Kidney glomerular epithelial cell (primary cell): ENCODE measurements around the gene KMT2B.
"Not testable (repeated sequence)": the region's sequence is repeated elsewhere in the genome, so short reads cannot be mapped to it uniquely, and the experiment has no call there.

Source experiments
- DNase-seq: peaks from one replicate; lab custom pipeline; 2025; lab: John Stamatoyannopoulos, UW

KMT2B gene

GRCh38 chr19:35710784-35711723, 6.7 kb upstream of the KMT2B start:
- DNase-seq = no peak

GRCh38 chr19:35712567-35713505, 5.0 kb upstream of the KMT2B start:
- DNase-seq = no peak

- no peak for DNase-seq
Measured at GRCh38 chr19:35713506-35713850, 4.3 kb upstream of the KMT2B start.

- DNase-seq = no peak
Measured at GRCh38 chr19:35713904-35714495, 3.8 kb upstream of the KMT2B start.

- DNase-seq = no peak
Measured at GRCh38 chr19:35714601-35715354, 3.0 kb upstream of the KMT2B start.

GRCh38 chr19:35715355-35715809, 2.4 kb upstream of the KMT2B start:
- DNase-seq = no peak

- DNase-seq = peak; percentile 49
Measured at GRCh38 chr19:35715981-35716800, 1.6 kb upstream of the KMT2B start.

- DNase-seq = peak; percentile 83
Measured at GRCh38 chr19:35716801-35717664, 770 bp upstream of the KMT2B start.

- peak; percentile 29 for DNase-seq
Measured at GRCh38 chr19:35718345-35719041, 690 bp downstream of the KMT2B start.

GRCh38 chr19:35719402-35720162, 1.8 kb downstream of the KMT2B start:
- no peak for DNase-seq

GRCh38 chr19:35720163-35720524, 2.3 kb downstream of the KMT2B start:
- no peak for DNase-seq

GRCh38 chr19:35720648-35721047, 2.8 kb downstream of the KMT2B start:
- DNase-seq = no peak

- no peak for DNase-seq
Measured at GRCh38 chr19:35721374-35721773, 3.6 kb downstream of the KMT2B start.

GRCh38 chr19:35722461-35722860, 4.7 kb downstream of the KMT2B start:
- no peak for DNase-seq

- DNase-seq = no peak
Measured at GRCh38 chr19:35722897-35723296, 5.1 kb downstream of the KMT2B start.

GRCh38 chr19:35723671-35724070, 5.9 kb downstream of the KMT2B start:
- DNase-seq = no peak

GRCh38 chr19:35724132-35724531, 6.3 kb downstream of the KMT2B start:
- not testable (repeated sequence) for DNase-seq

GRCh38 chr19:35724560-35724959, 6.8 kb downstream of the KMT2B start:
- DNase-seq = no peak
